SK-N-SH treated with all-trans-retinoic acid at 6 μM for 48 hours (cell line): Measurements from ENCODE around the gene INPP4B.

ENCODE experiments used
- CSRNP3 ChIP-seq: fragments of 250-450 bp; sonication (Bioruptor Pico); IDR thresholded peaks from 2 replicates; pipeline ENCODE4 v1.5.1; 2021; ENCODE audit warnings: mild to moderate bottlenecking, moderate library complexity
- ZFP3 ChIP-seq: fragments of 250-450 bp; sonication (Bioruptor Pico); IDR thresholded peaks from 2 replicates; pipeline ENCODE4 v1.5.0; 2020; ENCODE audit warnings: mild to moderate bottlenecking, moderate library complexity

DNA sequence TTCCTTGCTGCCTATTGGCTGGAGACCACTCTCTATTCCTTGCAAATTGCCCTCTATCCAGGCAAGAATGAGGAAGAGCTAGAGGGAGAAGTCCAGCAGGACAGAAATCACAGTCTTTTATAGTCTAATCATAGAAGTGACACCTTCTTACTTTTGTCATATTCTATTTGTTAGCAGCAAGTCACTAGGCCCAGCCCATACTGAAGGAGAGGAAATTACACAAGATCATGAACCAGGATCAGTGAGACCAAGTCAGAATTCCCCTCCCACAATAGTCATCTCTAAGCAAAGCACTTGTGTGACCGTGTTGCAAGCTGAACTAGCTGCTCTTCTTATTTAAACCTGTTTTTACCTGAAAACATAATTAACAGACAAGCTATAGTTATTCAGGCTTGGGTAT is 317.7 kb downstream of the INPP4B start:
- TF ChIP-seq ZFP3 (CRISPR knock-in tag): no peak
- TF ChIP-seq CSRNP3 (CRISPR knock-in tag): no peak
